Loucy (cell line): ENCODE results near the gene PSMC3IP.

Source experiments
- H2AFZ ChIP-seq: fragments of 200-600 bp; sonication (generic); 2 replicates; pipeline ENCODE4 v1.6.0; 2016; ENCODE audit warnings: antibody characterized with exemption, mild to moderate bottlenecking, low read length, moderate library complexity
- H3F3A ChIP-seq: fragments of 200-600 bp; 2 replicates; pipeline ENCODE4 v1.6.0; 2016; ENCODE audit warnings: antibody characterized with exemption, low read depth, mild to moderate bottlenecking
- H3K27me3 ChIP-seq: fragments of 200-600 bp; sonication (generic); 2 replicates; pipeline ENCODE4 v1.6.1; 2014; ENCODE audit warnings: low read length, mild to moderate bottlenecking; ENCODE audit not compliant: insufficient read depth, poor library complexity, severe bottlenecking
- H3K36me3 ChIP-seq: fragments of 200-600 bp; sonication (generic); 2 replicates; pipeline ENCODE4 v1.6.1; 2016; ENCODE audit warnings: low read length; ENCODE audit not compliant: insufficient read depth
- H3K4me1 ChIP-seq: fragments of 200-600 bp; sonication (generic); 2 replicates; pipeline ENCODE4 v1.5.1; 2014; ENCODE audit warnings: low read length, mild to moderate bottlenecking; ENCODE audit not compliant: insufficient read depth, poor library complexity, severe bottlenecking
- H3K4me2 ChIP-seq: fragments of 200-600 bp; sonication (generic); 2 replicates; pipeline ENCODE4 v1.6.0; 2014; ENCODE audit warnings: antibody characterized with exemption, low read length, low read depth, mild to moderate bottlenecking; ENCODE audit not compliant: poor library complexity, severe bottlenecking
- H3K4me3 ChIP-seq: fragments of 200-600 bp; sonication (generic); 2 replicates; pipeline ENCODE4 v1.5.1; 2014; ENCODE audit warnings: low read length, mild to moderate bottlenecking, mixed read lengths; ENCODE audit not compliant: poor library complexity, severe bottlenecking
- H3K79me2 ChIP-seq: fragments of 200-600 bp; sonication (generic); 2 replicates; pipeline ENCODE4 v1.6.1; 2014; ENCODE audit warnings: low read length; ENCODE audit not compliant: insufficient read depth
- H3K9ac ChIP-seq: fragments of 200-600 bp; sonication (generic); 2 replicates; pipeline ENCODE4 v1.6.0; 2014; ENCODE audit warnings: mild to moderate bottlenecking, low read depth, low read length, moderate library complexity; ENCODE audit not compliant: poor library complexity, severe bottlenecking
- H3K9me2 ChIP-seq: fragments of 200-600 bp; sonication (generic); replicated peaks from 2 replicates; pipeline ENCODE4 v1.6.1; 2016; ENCODE audit warnings: low read depth, low read length, mixed read lengths
- H3K9me3 ChIP-seq: fragments of 200-600 bp; sonication (generic); 2 replicates; pipeline ENCODE4 v1.6.1; 2014; ENCODE audit warnings: mild to moderate bottlenecking, antibody characterized with exemption, low read length, low read depth; ENCODE audit not compliant: insufficient read depth
- H4K20me1 ChIP-seq: fragments of 200-600 bp; sonication (generic); 2 replicates; pipeline ENCODE4 v1.6.0; 2014; ENCODE audit warnings: antibody characterized with exemption, low read length, mild to moderate bottlenecking; ENCODE audit not compliant: insufficient read depth, poor library complexity, severe bottlenecking
- EZH2phosphoT487 ChIP-seq: fragments of 200-600 bp; IDR thresholded peaks from 2 replicates; pipeline ENCODE4 v1.6.1; 2018; ENCODE audit warnings: antibody characterized with exemption, mild to moderate bottlenecking, moderate library complexity, borderline replicate concordance
- TF ChIP-seq, protein P1 (sequence below): fragments of 200-600 bp; sonication (generic); conservative IDR thresholded peaks from 2 replicates; pipeline ENCODE4 v1.5.1; 2014; ENCODE audit warnings: mild to moderate bottlenecking, antibody characterized with exemption, low read length

The PSMC3IP gene

GRCh38 chr17:42538482-42538881, 39.0 kb downstream of the PSMC3IP start:
- peak overlapping the region; percentile 96 for H3K4me2 ChIP-seq
- H4K20me1 ChIP-seq = peaks cover 8% of the 10 kb centered on the region
- no peaks in the 10 kb centered on the region; the same call in 1 of the 2 replicates for H3K36me3 ChIP-seq
- H3K9ac ChIP-seq = peak overlapping the region; percentile 91
- peaks cover 36% of the 10 kb centered on the region for H3K79me2 ChIP-seq
- H3K4me1 ChIP-seq = peaks cover 37% of the 10 kb centered on the region
- H3K9me3 ChIP-seq = no peaks in the 10 kb centered on the region
- no peaks in the 10 kb centered on the region for H3K27me3 ChIP-seq
- no peaks in the 10 kb centered on the region for H3K9me2 ChIP-seq
- TF ChIP-seq, protein P1, sequence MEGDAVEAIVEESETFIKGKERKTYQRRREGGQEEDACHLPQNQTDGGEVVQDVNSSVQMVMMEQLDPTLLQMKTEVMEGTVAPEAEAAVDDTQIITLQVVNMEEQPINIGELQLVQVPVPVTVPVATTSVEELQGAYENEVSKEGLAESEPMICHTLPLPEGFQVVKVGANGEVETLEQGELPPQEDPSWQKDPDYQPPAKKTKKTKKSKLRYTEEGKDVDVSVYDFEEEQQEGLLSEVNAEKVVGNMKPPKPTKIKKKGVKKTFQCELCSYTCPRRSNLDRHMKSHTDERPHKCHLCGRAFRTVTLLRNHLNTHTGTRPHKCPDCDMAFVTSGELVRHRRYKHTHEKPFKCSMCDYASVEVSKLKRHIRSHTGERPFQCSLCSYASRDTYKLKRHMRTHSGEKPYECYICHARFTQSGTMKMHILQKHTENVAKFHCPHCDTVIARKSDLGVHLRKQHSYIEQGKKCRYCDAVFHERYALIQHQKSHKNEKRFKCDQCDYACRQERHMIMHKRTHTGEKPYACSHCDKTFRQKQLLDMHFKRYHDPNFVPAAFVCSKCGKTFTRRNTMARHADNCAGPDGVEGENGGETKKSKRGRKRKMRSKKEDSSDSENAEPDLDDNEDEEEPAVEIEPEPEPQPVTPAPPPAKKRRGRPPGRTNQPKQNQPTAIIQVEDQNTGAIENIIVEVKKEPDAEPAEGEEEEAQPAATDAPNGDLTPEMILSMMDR = no peak
- no peak for TF ChIP-seq EZH2phosphoT487
- H3F3A ChIP-seq = no peaks in the 10 kb centered on the region
- no peak overlapping the region for H2AFZ ChIP-seq
- H3K4me3 ChIP-seq = no peak overlapping the region

DNA sequence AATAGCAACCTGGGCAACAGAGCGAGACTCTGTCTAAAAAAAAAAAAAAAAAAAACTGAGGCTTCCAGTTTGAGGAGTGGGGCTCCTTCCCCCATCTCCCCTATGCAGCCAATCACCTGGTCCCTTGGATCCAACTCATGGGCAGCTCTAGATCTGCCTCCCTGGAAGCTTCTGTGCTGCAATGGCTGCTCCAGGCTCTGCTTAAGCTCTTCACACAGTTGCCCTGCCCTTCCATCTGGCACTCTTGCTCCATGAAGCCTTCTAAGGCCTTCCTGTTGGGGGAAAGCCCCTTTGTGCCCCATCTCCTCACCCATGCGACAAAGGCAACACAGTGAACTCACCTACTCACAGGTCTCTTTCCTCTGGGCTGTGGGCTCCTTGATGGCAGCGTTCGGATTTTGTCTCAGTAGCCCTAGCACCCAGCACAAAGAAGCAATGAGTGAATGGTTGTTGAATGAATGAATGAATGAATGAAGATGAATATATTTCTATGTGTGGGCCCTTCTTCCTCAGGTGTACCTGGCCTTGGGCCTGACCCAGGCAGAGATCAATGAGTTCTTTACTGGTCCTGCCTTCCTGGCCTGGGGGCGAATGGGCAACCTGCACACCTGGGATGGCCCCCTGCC, 39.6 kb downstream of the PSMC3IP start:
- Histone ChIP-seq H3F3A (no peaks in the 10 kb centered on the region), H3K79me2 (peaks cover 41% of the 10 kb centered on the region), H3K9me2 (no peaks in the 10 kb centered on the region), H3K36me3 (no peaks in the 10 kb centered on the region; the same call in 1 of the 2 replicates), H4K20me1 (peaks cover 8% of the 10 kb centered on the region), H2AFZ (no peak overlapping the region), H3K4me1 (peaks cover 37% of the 10 kb centered on the region), H3K9me3 (no peaks in the 10 kb centered on the region), H3K4me3 (peak overlapping the region; percentile 84), H3K27me3 (no peaks in the 10 kb centered on the region), H3K4me2 (peak overlapping the region; percentile 96), H3K9ac (peak overlapping the region; percentile 91)
- TF ChIP-seq, protein P1 = no peak
- no peak for TF ChIP-seq EZH2phosphoT487

- Histone ChIP-seq H3K27me3 (no peaks in the 10 kb centered on the region), H3F3A (no peaks in the 10 kb centered on the region), H3K36me3 (no peaks in the 10 kb centered on the region), H3K4me1 (peaks cover 37% of the 10 kb centered on the region), H3K9me2 (no peaks in the 10 kb centered on the region), H3K79me2 (peaks cover 41% of the 10 kb centered on the region), H4K20me1 (peaks cover 8% of the 10 kb centered on the region), H3K9ac (peak overlapping the region; percentile 91), H3K9me3 (no peaks in the 10 kb centered on the region), H2AFZ (no peak overlapping the region; the same call in 1 of the 2 replicates), H3K4me3 (peak overlapping the region; percentile 84), H3K4me2 (peak overlapping the region; percentile 96)
- no peak for TF ChIP-seq EZH2phosphoT487
- TF ChIP-seq, protein P1 = no peak
Measured at GRCh38 chr17:42537156-42537805, 40.2 kb downstream of the PSMC3IP start.
